GM18505 (cell line): ENCODE measurements around the gene VWA1.

ENCODE experiments used
- ATAC-seq: cut with Tn5 transposase; IDR thresholded peaks from one replicate; pipeline ENCODE4 v1.9.1; 2021; ENCODE audit not compliant: unreplicated experiment
- POLR2A ChIP-seq: IDR thresholded peaks from 4 replicates; pipeline ENCODE4 v1.6.1; 2011; ENCODE audit warnings: borderline replicate concordance; ENCODE audit not compliant: insufficient read depth, insufficient read length; ENCODE audit errors: extremely low read depth

The VWA1 gene

GRCh38 chr1:1430992-1431844, 4.3 kb upstream of the VWA1 start:
- ATAC-seq: no peak
- TF ChIP-seq POLR2A: no peak

- TF ChIP-seq POLR2A: no peak
- no peak for ATAC-seq
Measured at GRCh38 chr1:1431845-1432273, 3.6 kb upstream of the VWA1 start.

GRCh38 chr1:1432274-1432950, 3.1 kb upstream of the VWA1 start:
- no peak for TF ChIP-seq POLR2A
- ATAC-seq: no peak

GRCh38 chr1:1432951-1433803, 2.3 kb upstream of the VWA1 start:
- no peak for ATAC-seq
- no peak for TF ChIP-seq POLR2A

- ATAC-seq: no peak
Measured at GRCh38 chr1:1433804-1434130, 1.7 kb upstream of the VWA1 start.

GRCh38 chr1:1434131-1434823, 1.2 kb upstream of the VWA1 start:
- no peak for ATAC-seq
- no peak for TF ChIP-seq POLR2A

More at GRCh38 chr1:1433804-1434130, 1.7 kb upstream of the VWA1 start:
- no peak for TF ChIP-seq POLR2A

GRCh38 chr1:1434824-1435105, 725 bp upstream of the VWA1 start:
- ATAC-seq: no peak
- TF ChIP-seq POLR2A: no peak

- TF ChIP-seq POLR2A: no peak
- no peak for ATAC-seq
Measured at GRCh38 chr1:1435911-1436629, 580 bp downstream of the VWA1 start.

GRCh38 chr1:1436630-1437032, 1.1 kb downstream of the VWA1 start:
- ATAC-seq: no peak
- no peak for TF ChIP-seq POLR2A

- no peak for TF ChIP-seq POLR2A
- no peak for ATAC-seq
Measured at GRCh38 chr1:1437033-1437903, 1.8 kb downstream of the VWA1 start.

- TF ChIP-seq POLR2A: no peak
- no peak for ATAC-seq
Measured at GRCh38 chr1:1437904-1438376, 2.5 kb downstream of the VWA1 start.

GRCh38 chr1:1438531-1439381, 3.3 kb downstream of the VWA1 start:
- no peak for ATAC-seq
- TF ChIP-seq POLR2A: no peak
